HEK293 (cell line): Measurements from ENCODE around the gene ZSWIM6.

Source experiments
- CTCF ChIA-PET: fragments of 350-600 bp; formaldehyde crosslinking; extraction: SDS; loops from one replicate; lab custom pipeline; 2021; ENCODE audit warnings: antibody characterized with exemption; lab: Yijun Ruan, JAX
- POLR2A ChIA-PET: fragments of 300-600 bp; formaldehyde crosslinking; extraction: SDS; loops from one replicate; lab custom pipeline; 2020; ENCODE audit warnings: antibody characterized with exemption, inconsistent platforms; lab: Yijun Ruan, JAX
- H3K27ac ChIP-seq: fragments of 200-500 bp; sonication (Bioruptor generic); 2 replicates; pipeline ENCODE4 v1.5.1; 2014; ENCODE audit warnings: low read depth, low read length, control low read depth, inconsistent platforms; ENCODE audit errors: extremely low read depth
- H3K36me3 ChIP-seq, 2 experiments: fragments of 200-500 bp in 1 of 2; sonication (Bioruptor generic) in 1 of 2; 1 replicate in 1 of 2; 2 replicates in 1 of 2; pipeline ENCODE4 v1.5.1; 2014 to 2017; ENCODE audit warnings: inconsistent platforms in 2 of 2, low read length in 2 of 2; ENCODE audit not compliant: control insufficient read depth in 2 of 2, insufficient read depth in 1 of 2
- H3K4me1 ChIP-seq: fragments of 200-500 bp; sonication (Bioruptor generic); 2 replicates; pipeline ENCODE4 v1.5.1; 2014; ENCODE audit warnings: mild to moderate bottlenecking, low read length, inconsistent platforms; ENCODE audit not compliant: control insufficient read depth, insufficient read depth
- H3K4me3 ChIP-seq: 2 replicates; pipeline ENCODE4 v1.5.1; 2011; ENCODE audit warnings: low read depth, mild to moderate bottlenecking, control low read depth, low read length, moderate library complexity
- H3K9me3 ChIP-seq: fragments of 200-500 bp; sonication (Bioruptor generic); 2 replicates; pipeline ENCODE4 v1.5.1; 2014; ENCODE audit warnings: low read depth, low read length, inconsistent platforms; ENCODE audit not compliant: control insufficient read depth, insufficient read depth
- GFI1B ChIP-seq: fragments of 450-650 bp; formaldehyde crosslinking; IDR thresholded peaks from 2 replicates; pipeline ENCODE4 v1.5.1; 2016; ENCODE audit warnings: missing biosample characterization, missing genetic modification characterization
- GLI4 ChIP-seq: fragments of 450-650 bp; formaldehyde crosslinking; IDR thresholded peaks from 2 replicates; pipeline ENCODE4 v1.5.1; 2016; ENCODE audit warnings: missing biosample characterization, missing genetic modification characterization
- KLF1 ChIP-seq: fragments of 450-650 bp; formaldehyde crosslinking; IDR thresholded peaks from 2 replicates; pipeline ENCODE4 v1.5.1; 2016; ENCODE audit warnings: missing biosample characterization, missing genetic modification characterization
- KLF16 ChIP-seq: fragments of 450-650 bp; formaldehyde crosslinking; IDR thresholded peaks from 2 replicates; pipeline ENCODE4 v1.5.1; 2017; ENCODE audit warnings: missing biosample characterization, missing genetic modification characterization
- SCRT2 ChIP-seq: fragments of 450-650 bp; formaldehyde crosslinking; IDR thresholded peaks from 2 replicates; pipeline ENCODE4 v1.5.1; 2016; ENCODE audit warnings: missing biosample characterization, missing genetic modification characterization
- ZFP3 ChIP-seq: fragments of 450-650 bp; formaldehyde crosslinking; IDR thresholded peaks from 2 replicates; pipeline ENCODE4 v1.5.1; 2016; ENCODE audit warnings: low read depth, missing biosample characterization, missing genetic modification characterization
- ZNF132 ChIP-seq: fragments of 450-650 bp; formaldehyde crosslinking; IDR thresholded peaks from 2 replicates; pipeline ENCODE4 v1.5.1; 2017; ENCODE audit warnings: missing biosample characterization, missing genetic modification characterization, borderline replicate concordance
- ZNF239 ChIP-seq: fragments of 450-650 bp; formaldehyde crosslinking; IDR thresholded peaks from 2 replicates; pipeline ENCODE4 v1.5.1; 2016; ENCODE audit warnings: missing biosample characterization, missing genetic modification characterization
- ZNF248 ChIP-seq: fragments of 450-650 bp; formaldehyde crosslinking; IDR thresholded peaks from 2 replicates; pipeline ENCODE4 v1.5.1; 2017; ENCODE audit warnings: missing biosample characterization, missing genetic modification characterization
- ZNF354C ChIP-seq: fragments of 450-650 bp; formaldehyde crosslinking; IDR thresholded peaks from 2 replicates; pipeline ENCODE4 v1.5.1; 2016; ENCODE audit warnings: missing biosample characterization, missing genetic modification characterization, low read depth, borderline replicate concordance
- ZNF37A ChIP-seq: fragments of 450-650 bp; IDR thresholded peaks from 2 replicates; pipeline ENCODE4 v1.5.1; 2018; ENCODE audit warnings: missing biosample characterization, missing genetic modification characterization
- ZNF416 ChIP-seq: fragments of 450-650 bp; formaldehyde crosslinking; IDR thresholded peaks from 2 replicates; pipeline ENCODE4 v1.5.1; 2016; ENCODE audit warnings: missing biosample characterization, missing genetic modification characterization
- ZNF423 ChIP-seq: fragments of 450-650 bp; formaldehyde crosslinking; IDR thresholded peaks from 2 replicates; pipeline ENCODE4 v1.5.1; 2016; ENCODE audit warnings: missing biosample characterization, missing genetic modification characterization
- ZNF529 ChIP-seq: fragments of 450-650 bp; formaldehyde crosslinking; IDR thresholded peaks from 2 replicates; pipeline ENCODE4 v1.5.1; 2017; ENCODE audit warnings: missing genetic modification characterization, missing biosample characterization; ENCODE audit not compliant: insufficient replicate concordance
- ZNF626 ChIP-seq: fragments of 450-650 bp; sonication (Bioruptor Pico); formaldehyde crosslinking; IDR thresholded peaks from 2 replicates; pipeline ENCODE4 v1.5.1; 2018; ENCODE audit warnings: missing biosample characterization, missing genetic modification characterization, inconsistent platforms
- ZNF677 ChIP-seq: fragments of 450-650 bp; IDR thresholded peaks from 2 replicates; pipeline ENCODE4 v1.5.0; 2018; ENCODE audit warnings: missing biosample characterization, mild to moderate bottlenecking, missing genetic modification characterization, moderate library complexity
- ZNF707 ChIP-seq: fragments of 450-650 bp; formaldehyde crosslinking; IDR thresholded peaks from 2 replicates; pipeline ENCODE4 v1.5.1; 2016; ENCODE audit warnings: missing biosample characterization, missing genetic modification characterization
- ZNF768 ChIP-seq: fragments of 450-650 bp; formaldehyde crosslinking; IDR thresholded peaks from 2 replicates; pipeline ENCODE4 v1.5.1; 2018; ENCODE audit warnings: missing biosample characterization, mild to moderate bottlenecking, missing genetic modification characterization
- TF ChIP-seq, protein P1 (sequence below): fragments of 450-650 bp; formaldehyde crosslinking; IDR thresholded peaks from 2 replicates; pipeline ENCODE4 v1.5.1; 2016; ENCODE audit warnings: missing biosample characterization, missing genetic modification characterization, low read depth
- TF ChIP-seq, protein P2 (sequence below): fragments of 450-650 bp; formaldehyde crosslinking; IDR thresholded peaks from 2 replicates; pipeline ENCODE4 v1.5.1; 2016; ENCODE audit warnings: missing biosample characterization, missing genetic modification characterization

Gene ZSWIM6

DNA sequence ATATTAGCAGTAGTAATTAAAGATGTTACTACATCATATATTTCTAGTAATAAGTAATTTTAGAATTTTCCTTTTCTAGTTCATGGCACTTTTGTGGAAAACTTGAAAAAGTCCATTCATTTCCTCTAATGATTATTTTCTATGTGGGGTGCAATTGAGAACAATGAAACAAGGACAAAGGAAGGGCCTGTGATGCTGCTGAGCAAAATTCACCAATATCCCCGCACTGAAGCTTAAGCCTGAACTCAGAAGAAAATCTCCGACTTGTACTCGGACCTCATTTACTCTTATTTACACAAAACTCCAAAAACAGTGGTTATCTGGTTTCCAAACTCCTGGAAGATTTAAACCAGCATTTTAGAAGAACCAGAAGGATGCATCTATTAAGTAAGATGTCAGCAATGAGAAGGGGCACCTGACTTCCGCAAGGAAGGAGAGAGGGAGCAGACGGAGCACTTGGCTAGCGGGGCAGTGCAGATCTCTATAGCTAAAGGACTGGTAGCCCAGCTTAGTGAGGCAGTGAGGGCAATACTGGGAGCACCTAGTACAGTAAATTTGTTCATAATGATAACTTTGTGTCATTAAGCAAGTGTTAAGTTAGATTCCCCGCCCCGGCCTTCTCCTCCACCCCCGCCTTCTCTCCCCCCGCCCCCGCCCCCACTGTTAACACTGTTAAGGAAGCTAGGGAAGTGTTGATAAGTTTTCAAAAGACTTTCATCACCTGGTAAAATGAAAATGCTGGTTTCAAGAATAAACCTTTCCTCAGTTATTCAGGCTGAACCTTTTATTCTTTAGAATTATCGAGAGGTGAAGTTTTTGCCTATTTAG is 123.3 kb downstream of the ZSWIM6 start (continued):
- TF ChIP-seq KLF1 (tag by site-specific recombination) = no peak
- TF ChIP-seq, protein P1, sequence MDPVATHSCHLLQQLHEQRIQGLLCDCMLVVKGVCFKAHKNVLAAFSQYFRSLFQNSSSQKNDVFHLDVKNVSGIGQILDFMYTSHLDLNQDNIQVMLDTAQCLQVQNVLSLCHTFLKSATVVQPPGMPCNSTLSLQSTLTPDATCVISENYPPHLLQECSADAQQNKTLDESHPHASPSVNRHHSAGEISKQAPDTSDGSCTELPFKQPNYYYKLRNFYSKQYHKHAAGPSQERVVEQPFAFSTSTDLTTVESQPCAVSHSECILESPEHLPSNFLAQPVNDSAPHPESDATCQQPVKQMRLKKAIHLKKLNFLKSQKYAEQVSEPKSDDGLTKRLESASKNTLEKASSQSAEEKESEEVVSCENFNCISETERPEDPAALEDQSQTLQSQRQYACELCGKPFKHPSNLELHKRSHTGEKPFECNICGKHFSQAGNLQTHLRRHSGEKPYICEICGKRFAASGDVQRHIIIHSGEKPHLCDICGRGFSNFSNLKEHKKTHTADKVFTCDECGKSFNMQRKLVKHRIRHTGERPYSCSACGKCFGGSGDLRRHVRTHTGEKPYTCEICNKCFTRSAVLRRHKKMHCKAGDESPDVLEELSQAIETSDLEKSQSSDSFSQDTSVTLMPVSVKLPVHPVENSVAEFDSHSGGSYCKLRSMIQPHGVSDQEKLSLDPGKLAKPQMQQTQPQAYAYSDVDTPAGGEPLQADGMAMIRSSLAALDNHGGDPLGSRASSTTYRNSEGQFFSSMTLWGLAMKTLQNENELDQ = no peak
- no peak for TF ChIP-seq SCRT2
- no peak for TF ChIP-seq ZNF768 (tag by site-specific recombination)
- TF ChIP-seq ZFP3 = no peak
- no peak for TF ChIP-seq ZNF248

DNA sequence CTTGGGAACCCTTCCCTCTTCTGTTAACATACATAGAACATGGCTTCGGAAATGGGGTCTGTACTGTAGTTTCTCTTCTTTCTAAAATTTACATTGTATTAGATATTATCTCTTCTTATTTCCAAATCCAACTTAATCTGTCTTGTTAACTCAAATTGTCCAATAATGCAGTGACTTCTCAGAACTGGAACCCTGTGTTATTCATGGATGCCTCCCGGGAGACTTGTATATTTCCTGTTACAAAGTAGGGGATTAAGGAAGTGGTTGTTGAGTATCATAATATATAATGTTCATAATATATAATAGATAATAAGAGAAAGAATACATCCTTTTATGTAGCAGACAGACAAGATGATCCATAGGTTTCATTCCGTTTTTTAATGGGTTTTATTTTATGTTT is 128.4 kb downstream of the ZSWIM6 start:
- CTCF ChIA-PET = interaction anchor here (0.6 kb wide), 1 partner anchor 26 kb away, joined by 3 read pairs; no protein-coding TSS in a partner anchor
- Histone ChIP-seq H3K4me1 (peaks cover 21% of the 10 kb centered on the region), H3K4me3 (no peak overlapping the region), H3K27ac (no peak overlapping the region), H3K36me3 (no peaks in the 10 kb centered on the region), H3K9me3 (no peaks in the 10 kb centered on the region)
- TF ChIP-seq, protein P2, sequence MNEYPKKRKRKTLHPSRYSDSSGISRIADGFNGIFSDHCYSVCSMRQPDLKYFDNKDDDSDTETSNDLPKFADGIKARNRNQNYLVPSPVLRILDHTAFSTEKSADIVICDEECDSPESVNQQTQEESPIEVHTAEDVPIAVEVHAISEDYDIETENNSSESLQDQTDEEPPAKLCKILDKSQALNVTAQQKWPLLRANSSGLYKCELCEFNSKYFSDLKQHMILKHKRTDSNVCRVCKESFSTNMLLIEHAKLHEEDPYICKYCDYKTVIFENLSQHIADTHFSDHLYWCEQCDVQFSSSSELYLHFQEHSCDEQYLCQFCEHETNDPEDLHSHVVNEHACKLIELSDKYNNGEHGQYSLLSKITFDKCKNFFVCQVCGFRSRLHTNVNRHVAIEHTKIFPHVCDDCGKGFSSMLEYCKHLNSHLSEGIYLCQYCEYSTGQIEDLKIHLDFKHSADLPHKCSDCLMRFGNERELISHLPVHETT = no peak
- TF ChIP-seq GLI4 (tag by site-specific recombination) (no peak), ZNF37A (tag by site-specific recombination) (no peak), ZNF239 (tag by site-specific recombination) (no peak), GFI1B (tag by site-specific recombination) (no peak), KLF16 (no peak), ZNF529 (tag by site-specific recombination) (no peak), ZNF626 (no peak), ZNF707 (tag by site-specific recombination) (no peak)
- POLR2A ChIA-PET = no interaction called here

DNA sequence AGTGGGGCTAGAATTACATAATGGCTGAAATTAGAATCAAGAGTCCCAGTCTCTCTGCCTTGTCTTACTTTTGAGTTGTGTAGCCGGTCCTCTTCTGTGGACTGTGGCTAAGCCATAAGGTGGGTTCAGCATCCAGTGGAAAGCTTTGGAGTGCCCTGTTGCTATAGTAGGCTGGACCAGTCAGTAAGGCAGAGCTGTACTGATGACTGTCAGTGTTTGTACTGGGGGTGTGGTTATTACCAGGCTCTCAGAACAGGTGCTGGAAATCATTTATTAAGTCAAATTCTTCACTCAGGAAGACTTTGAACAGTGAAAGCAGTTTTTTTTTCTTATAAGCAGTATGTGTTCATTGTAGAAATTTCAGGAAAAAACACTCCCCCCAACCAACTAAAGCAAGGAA is 129.4 kb downstream of the ZSWIM6 start:
- Histone ChIP-seq H3K4me3 (no peak overlapping the region), H3K27ac (no peak overlapping the region), H3K36me3 (no peaks in the 10 kb centered on the region), H3K9me3 (no peaks in the 10 kb centered on the region), H3K4me1 (peaks cover 21% of the 10 kb centered on the region)
- ChIA-PET CTCF (no interaction called here), POLR2A (no interaction called here)
- TF ChIP-seq SCRT2 (0 out of 2 replicates have a peak, but pooled peaks have one; percentile 13), ZNF423 (tag by site-specific recombination) (no peak), ZNF354C (tag by site-specific recombination) (no peak), ZNF677 (tag by site-specific recombination) (no peak), ZNF416 (tag by site-specific recombination) (no peak), ZNF132 (tag by site-specific recombination) (no peak), KLF1 (tag by site-specific recombination) (peak; percentile 38; the same call in 1 of the 2 replicates)
